Kidney glomerular epithelial cell (primary cell): ENCODE measurements around the gene TOMM70.

Experiments
- DNase-seq: peaks from one replicate; lab custom pipeline; 2025; lab: John Stamatoyannopoulos, UW

Gene TOMM70

DNA sequence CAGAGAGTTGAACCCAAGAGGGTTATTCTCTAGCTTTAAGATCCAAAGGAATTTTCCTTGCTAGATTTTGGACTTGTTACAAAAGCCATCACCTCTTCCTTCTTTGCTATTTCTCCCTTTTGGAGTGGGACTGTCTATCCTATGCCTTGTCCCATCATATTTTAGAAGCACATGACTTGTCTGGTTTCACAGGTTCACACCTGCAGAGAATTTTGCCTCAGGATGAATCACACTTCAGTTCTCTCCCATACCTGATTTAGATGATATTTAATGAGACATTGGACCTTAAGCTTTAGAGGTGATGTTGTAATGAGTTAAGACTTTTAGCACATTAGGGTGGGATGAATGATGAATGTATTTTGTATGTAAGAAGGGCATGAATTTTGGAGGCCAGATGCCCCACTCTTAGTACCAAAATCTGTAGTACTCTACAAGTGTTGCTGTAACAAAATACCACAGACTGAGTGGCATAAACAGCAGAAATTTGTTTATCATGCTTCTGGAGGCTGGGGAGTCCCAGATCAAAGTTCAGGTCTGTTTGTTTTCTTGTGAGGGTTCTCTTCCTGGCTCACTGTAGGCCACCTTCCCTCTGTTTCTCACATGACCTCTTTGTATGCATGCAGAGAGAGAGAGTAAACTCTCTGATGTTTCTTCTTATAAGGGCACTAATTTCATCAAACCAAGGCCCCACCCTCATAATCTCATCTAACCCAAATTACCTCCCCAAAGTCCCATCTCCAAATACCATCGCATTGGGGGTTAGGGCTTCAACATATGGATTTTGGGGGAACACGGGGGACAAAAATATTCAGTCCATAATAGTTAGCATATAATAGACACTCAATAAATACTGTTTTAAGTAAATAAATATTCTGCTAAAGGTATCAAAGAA, 10.4 kb upstream of the TOMM70 start:
- no peak for DNase-seq

DNA sequence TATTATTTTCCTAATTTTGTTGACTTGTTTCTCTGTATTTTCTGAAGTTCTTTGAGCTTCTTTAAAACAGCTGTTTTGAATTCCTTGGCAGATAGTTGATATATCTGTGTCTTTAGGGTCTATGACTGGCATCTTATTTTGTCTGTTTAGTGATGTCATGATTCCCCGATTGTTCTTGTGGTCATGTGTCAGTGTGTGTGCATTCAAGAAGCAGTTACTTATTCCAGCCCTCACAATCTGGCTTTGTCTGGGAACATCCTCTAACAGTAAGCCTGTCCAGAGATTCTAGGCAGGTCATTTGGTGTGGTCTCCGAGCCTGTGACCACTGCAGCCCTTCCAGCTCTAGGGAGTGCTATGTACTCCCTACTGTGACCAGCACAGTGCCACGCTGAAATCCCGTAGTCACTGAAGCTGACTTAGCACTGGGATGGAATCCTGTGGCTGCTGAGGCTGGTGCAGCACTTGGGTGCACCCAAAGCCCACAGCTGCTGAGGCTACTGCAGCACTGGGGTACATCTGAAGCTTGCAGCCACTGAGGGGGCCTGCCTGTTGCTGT, 7.2 kb upstream of the TOMM70 start:
- no peak for DNase-seq

DNA sequence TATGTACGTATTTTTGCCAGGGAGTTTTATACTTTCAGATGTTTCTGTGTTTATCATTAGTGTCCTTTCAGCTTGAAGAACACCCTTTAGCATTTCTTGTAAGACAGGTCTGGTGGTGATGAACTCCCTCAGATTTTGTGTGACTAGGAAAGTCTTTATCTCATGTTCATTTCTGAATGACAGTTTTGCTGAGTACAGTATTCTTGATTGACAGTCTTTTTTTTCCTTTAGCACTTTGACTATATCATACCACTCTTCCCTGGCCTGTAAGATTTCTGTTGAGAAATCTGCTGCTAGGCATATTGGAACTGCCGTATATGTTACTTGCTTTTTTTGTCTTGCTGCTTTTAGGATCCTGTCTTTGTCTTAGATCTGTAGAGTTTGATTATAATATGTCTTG, 6.3 kb upstream of the TOMM70 start:
- DNase-seq, result no peak

DNA sequence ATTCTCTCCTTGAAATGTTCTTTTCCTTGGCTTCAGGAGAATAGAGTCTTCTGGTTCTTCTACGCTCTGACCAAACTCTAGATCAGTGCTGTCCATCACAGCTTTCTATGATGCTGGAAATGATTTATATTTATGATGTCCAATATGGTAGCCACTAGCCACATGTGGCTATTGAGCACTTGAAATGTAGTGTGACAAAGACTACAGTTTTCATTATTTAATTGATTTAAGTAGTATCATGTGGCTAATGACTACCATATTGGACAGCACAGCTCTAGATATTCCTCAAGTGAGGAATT, 3.3 kb upstream of the TOMM70 start:
- no peak for DNase-seq

DNA sequence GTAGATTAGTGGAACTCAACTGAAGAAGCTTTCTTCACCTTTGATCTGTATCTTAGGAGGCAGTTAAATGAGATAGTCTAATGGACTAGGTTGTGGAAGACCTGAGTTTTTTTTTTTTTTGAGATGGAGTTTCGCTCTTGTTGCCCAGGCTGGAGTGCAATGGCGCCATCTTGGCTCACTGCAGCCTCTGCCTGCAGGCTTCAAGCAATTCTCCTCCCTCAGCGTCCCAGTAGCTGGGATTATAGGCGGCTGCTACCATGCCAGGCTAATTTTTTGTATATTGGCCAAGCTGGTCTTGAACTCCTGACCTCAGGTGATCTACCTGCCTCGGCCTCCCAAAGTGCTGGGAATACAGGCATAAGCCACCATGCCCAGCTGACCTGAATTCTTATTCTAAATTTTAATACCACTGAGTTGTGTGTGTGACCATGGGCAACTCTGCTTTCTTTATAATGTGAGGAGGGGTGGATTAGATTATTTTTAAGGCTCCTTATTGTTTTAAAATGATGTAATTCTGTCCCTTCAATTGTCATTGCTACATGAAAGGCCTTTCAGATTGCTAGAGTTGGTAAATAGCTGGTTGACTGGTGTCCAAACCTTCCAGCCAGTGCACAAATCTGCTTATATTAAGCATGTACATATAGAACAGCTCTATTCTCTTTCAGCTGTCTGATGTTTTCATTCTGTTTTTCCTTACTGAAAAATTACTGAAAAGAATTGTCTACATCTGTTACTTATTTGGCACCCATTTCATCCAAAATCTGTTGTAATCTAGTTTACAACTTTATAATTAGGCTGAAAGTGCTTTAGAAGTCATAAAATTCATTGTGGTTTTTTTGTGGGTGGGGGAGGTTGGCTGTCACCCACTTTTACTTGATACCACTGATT, 2.7 kb upstream of the TOMM70 start:
- no peak for DNase-seq

DNA sequence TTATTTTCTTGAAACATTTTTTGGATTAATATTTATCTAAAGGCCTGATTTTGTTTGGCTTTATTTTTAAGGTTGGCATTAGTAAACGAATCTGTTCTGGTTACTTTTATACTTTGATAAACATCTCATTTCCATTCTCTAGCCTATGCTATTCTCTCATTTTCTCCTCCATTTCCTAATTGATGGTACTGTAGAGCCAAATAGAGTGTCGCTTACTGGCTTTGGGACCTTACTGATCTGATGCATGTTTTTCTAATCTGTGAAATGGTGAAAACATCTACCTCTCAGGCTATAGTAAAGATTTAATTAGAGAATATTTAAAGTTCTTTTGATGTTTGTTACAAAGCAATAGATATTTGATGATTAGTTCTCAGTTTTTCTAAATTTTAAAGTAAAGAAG, 2.0 kb upstream of the TOMM70 start:
- DNase-seq, result no peak

DNA sequence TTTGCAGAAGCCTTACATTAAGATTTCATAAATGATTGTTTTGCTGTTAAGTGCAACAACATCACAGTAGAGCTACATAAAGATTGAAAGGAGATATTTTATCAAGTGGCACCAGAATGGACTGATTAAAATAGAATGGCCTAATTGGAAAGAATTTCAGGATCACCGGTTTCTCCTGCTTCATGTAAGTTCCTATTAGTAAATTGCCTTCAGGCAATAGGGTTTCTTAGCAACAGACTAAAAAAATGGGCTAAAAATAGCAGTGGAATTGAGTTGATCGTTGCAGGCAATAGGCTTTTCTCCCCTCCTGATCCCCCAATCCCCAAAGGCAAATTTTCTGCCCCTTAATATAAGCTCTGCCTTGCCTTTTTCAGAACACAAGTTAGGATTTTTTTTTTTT, 1.4 kb upstream of the TOMM70 start:
- no peak for DNase-seq

DNA sequence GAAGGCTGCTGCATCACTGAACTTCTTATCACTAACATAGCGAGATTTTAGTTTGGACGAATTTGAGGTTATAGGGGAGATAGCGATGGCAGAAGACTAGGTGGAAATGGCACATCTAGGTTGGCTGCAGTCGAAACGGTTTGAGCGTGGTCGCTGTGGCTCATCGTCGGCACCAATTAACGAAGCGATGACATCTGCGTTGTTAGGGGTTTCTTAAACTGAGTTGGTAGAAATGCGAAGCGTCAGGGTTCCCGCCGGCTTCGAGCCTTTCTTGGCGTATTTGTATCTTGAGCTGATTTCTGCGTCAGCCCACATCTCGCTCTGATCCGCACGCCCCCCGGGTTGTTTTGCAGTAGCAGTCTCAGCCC, 769 bp upstream of the TOMM70 start:
- peak; percentile 62 for DNase-seq

DNA sequence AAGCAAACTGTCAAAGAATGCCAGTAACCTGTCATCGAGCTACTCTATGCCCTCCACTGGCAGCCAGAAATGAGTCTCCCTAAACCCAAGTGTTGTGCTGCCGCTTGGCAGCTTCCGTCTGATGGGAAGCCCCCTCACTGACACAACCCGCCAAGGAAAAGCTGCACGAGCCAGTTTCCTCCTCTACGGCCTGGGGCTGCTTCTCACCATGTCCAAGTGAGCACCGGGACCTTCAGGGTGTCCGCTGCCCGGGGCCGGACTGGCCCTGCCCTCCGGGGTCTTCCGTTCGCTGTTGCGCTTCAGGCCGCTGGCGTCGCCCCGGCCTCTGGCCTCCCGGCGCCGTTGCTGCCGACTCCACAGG, 490 bp downstream of the TOMM70 start:
- DNase-seq, result no peak

DNA sequence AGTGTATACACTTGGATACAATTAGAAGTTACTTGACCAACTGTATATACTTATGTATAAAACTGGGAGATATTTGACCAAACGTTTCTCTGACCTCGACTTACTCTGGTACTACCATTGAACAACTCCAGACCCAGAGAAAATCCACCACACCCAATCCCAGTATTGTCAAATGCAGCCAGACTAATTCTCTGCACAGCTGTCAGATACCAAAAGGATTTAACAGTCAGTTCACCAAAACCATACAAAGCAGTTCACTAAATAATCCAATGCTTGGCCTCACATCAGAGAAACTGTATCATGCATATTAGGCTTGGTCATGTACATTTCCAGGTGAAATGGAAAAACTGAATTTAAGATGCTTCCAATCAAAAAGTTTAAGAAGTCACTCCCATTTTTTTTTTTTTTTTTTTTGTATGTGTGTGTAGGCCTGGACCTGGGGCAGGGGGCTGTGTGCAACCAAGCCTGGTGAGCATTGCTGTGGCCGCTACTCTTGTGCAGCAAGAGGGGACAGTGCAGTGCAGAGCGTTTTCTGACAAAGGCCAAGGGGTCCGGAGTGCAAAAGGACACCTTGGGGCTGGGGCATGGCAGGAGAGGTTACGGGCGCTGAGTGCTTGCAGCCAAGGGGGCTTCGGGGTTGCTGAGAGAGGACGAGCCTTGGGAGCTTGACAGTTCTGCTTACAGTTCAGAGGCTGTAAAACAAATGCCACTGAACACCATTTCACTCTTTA, 1.4 kb downstream of the TOMM70 start:
- DNase-seq, result no peak

DNA sequence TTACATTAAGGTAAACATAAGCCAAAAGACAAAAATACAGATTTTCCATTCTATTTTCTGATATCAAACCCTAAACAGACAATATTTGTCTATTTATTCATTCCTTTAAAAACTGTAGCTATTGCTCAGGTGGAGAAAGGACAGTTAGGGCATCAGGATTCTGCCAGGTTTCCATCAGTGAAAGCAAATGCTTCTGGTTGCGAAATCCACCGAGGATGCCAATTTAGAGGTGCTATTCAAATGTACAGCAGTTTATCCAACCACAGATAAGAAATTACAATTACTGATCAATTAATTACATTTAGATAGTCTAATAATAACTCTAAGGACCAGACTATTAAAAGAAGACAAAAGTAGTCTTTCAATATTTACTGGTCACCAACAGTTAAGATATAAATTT, 3.9 kb downstream of the TOMM70 start:
- DNase-seq, result no peak

DNA sequence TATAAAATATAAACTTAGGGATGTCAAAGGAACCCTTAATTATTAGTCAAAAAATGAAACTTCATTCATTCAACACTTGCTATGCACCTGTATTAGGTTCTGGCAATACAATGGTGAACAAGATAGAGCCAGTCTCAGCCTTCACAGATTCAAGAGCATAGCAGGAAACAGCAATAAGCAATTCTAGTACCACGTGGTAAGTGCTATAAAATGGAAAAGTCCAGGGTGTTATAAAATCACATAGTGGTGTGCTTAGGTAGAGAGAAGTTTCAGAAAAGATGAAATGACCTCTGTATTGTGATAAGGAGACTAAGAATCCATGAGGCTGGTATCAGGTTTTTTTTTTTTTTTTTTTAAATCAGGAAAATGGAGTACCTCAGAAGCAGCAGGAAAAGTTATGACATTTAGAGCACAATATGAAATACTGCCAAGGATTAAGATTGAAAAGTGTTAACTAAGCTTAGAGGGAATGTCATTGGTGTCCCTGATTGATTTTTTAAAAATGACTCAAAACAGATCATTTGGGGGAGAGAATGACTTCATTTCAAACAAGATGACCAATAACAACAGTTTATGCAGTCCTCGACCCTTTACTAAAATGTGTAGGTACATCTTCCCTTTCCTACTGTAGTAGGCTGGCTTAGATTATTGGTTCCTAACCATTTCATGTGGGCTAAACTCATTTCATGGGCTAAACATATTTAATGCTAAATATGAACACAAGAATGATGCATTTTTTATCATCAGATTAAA, 5.0 kb downstream of the TOMM70 start:
- no peak for DNase-seq

DNA sequence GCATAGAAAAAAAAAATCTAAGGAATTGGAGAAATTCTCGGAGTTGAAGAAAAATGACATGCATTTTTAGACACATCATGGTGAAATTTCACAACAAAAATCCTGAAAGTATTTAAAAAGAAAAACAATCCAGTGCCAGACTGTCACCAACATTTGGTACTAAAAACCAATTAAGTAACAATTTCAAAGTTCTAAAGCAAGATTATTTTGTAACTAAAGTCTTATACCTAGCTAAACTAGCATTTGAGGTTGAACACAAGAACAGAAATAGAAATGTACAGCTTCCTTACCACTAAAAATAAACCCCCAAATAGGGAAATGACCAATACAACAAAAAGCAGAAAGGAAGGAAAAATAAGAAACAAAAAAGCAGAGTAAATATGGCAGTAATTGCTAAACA, 11.9 kb downstream of the TOMM70 start:
- no peak for DNase-seq

DNA sequence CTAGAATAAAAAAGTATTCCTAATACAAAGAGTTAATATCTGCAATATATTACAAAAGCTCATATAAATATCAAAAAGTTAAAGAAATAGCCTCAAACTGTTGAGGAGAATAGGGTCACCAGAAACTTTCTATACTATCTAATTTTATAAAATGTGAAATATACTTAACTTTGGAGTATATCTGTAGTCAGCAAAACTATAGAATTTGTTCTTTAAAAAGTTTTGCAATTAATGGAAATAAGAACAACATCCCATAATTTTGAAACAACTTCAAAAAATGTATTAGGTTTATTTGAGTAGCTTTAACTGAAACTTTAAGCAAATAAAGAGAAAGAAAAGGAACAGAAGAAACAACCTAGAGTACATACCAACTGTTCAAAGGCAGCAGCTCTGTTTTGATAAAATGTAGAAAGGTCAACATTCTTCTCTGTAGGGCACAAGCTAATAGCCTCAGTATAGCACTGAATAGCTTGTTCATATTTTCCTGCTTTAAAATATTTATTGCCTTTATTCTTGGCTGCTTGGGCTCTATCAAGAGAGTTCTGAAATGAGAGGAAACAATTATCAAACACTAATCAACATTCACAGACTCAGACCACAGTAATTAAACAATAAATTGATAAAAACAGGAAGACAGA, 14.3 kb downstream of the TOMM70 start:
- DNase-seq, result no peak

DNA sequence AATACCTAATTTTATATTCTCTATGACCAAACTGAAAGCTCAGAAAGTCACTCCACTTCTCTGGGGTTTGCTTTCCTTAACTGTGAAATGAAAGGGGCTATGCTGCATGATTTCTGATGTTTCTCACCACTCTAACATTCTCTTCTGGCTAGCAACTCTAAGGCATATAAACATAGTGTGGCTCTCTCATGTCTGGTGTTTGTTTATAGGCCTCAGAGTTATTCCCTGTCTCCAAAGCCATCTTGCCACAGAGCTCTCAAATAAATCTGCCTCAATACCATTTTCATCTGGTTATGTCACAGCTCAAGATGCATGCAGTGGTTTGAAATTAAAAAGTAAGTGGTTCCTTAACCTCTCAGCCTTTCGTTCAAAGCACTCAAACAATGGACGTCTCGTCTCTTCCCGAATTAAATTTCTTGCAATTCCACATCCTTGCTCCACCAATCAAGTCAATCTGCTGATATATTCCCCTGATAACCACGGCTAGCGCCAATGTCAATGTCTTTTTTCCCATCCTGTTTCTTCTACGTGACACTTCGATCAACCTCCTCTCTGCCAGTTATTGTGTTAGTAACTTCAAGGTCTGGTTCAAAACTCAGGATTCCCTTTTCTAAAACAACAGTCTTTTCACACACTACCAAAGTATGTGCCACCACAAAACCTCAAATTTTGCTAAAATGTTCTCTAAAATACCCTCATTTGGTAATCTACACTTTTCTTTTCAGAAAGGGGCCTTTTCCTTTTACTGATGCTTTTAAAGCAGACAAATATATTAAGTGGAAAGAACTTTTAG, 16.0 kb downstream of the TOMM70 start:
- no peak for DNase-seq

DNA sequence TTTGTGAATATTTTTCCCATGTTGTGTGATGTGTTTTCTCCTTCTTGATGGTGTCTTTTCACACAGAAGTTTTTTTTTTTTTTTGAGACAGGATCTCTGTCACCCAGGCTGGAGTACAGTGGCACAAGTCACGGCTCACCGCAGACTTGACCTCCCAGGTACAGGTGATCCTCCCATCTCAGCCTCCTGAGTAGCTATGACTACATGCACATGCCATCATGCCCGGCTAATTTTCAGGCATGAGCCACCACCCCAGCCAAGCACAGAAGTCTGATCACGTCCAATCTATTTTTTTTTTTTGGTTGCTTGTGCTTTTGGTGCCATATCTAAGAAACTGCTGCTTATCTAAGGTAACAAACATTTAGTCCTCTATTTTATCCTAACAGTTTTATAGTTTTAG, 24.6 kb downstream of the TOMM70 start:
- no peak for DNase-seq

DNA sequence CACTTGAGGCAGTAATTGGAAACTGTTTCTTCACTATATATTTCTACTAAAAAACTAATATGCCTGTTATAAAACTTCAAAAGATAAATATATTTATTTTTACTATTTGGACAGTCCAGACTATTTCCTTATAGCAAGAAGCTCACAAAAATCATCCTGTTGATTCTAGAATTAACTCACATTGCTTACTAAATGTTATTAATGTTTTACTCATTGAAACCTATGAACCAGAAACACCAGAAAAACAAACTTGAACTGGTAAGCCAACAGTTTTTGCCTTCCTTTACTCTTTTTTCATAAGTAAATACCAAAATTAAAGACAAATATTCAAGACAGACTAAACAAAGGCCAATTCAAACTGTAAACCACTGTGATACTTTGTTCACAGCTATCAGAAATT, 26.4 kb downstream of the TOMM70 start:
- no peak for DNase-seq

DNA sequence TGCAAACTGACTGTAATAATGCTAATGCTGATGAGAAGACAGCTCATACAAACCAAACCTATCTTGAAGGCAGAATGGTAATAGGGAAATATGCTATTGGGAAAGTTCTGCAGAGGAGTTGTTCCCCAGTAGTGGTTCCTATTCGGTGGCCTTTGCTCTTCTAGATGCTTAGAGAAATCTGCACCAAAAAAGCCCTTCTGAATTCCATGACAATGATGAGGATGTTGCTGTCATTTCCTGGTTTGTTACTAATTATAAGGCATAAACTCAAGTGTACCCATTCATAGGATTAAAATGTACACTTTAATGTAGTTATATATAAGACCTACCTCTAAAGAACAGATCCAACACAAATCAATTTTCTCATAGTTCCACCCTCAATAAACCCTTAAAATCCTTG, 30.1 kb downstream of the TOMM70 start:
- DNase-seq, result no peak

DNA sequence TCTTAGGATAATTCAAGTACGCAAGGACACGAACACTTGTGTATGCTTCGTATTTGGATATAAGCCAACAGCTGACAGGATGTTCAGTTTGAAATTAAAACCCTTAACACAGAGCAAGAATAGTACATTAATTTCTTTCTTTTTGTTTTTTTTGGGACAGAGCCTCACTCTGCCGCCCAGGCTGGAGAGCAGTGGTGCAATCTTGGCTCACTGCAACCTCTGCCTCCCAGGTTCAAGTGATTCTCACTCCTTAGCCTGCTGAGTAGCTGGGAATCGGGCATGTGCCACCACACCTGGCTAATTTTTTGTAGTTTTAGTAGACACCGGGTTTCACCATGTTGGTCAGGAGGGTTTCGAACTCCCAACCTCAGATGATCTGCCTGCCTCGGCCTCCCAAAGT, 32.4 kb downstream of the TOMM70 start:
- DNase-seq, result no peak

DNA sequence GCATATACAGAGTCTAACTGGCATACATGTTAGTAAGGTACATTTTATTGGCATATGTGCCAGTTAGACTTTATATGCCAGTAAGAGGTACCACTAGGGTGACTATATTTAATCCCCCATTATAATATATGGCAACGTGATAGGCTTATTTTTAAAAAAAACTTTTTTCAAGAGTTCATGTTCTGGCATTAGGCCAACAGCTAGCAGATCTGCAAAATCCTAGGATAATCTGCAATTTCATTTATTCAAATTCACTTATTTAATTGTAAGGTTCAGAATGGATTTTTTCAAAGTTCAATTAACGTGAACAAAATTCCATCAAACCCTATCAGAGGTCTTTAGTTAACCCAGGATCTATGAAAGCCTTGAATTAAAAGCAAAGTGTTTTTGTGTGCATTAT, 34.5 kb downstream of the TOMM70 start:
- no peak for DNase-seq

DNA sequence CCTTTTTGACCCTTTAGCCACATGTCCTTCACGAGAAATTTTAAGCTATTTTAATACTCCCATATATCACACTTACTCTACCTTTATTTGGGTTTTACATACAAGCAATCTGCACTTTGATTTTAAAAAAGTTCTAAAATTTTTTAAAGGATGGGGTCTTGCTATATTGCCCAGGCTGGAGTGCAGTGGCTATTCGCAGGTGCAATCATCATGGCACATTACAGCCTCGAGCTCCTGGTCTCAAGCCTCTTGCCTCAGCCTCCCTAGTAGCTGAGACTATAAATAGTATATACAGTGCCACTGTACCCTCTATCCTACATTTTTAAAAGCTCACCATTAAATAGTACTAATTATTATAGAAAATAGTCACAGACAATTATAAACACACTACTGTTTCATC, 36.5 kb downstream of the TOMM70 start:
- no peak for DNase-seq
